ENCODE measurements around the gene C1orf226. TPM values are rescaled to one million over a fixed set of nuclear protein-coding genes. Genes with fewer than 3 reads are reported as not detected.

Gene C1orf226
- total RNA-seq, 4 donors from 2014 or later = 3.3 to 18.9 (median 11.6) TPM

DNA sequence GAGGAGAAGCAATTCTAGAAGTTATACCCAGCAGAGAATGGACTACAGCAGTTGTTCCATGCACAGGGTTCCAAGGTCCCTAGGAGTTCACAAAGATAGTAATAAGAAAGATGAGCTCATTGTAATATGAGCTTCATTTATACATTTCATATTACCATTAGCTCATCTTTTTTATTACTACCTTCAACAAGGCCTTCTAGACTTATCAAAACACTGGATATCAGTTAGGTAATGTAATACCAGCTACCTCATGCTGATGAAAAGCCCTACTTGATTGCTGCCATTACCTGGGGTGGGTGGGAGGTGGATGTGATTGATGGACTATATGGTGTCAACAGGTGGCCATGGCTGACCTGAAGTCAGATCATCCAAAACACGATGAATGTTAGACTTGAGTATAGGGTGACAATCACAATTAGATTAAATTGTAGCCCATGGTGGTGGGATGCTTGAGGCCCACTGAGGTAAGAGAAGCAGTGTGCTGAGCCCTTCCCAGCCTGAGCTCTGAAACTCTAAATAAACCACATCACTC, 39.0 kb upstream of the C1orf226 start:
- H3K27me3 ChIP-seq = no peaks in the 10 kb centered on the region
- H3K36me3 ChIP-seq = no peaks in the 10 kb centered on the region
- no peak overlapping the region for H3K4me3 ChIP-seq
- H3K27ac ChIP-seq (replicated peaks in 1 of 4) = no peak overlapping the region
- no peak for DNase-seq (ENCODE audit: extremely low spot score)
- intact Hi-C loops (cut with DNase I) = no loop called here
- 87% methylated on average over 1 of the region's 1 CpG for whole genome bisulfite sequencing
- no peaks in the 10 kb centered on the region for H3K9me3 ChIP-seq
- H3K4me1 ChIP-seq = no peaks in the 10 kb centered on the region
- TF ChIP-seq POLR2AphosphoS5 (IDR thresholded peaks at IDR 0.05) (no peak), EP300 (IDR thresholded peaks at IDR 0.05) (no peak), POLR2A (IDR thresholded peaks at IDR 0.05; ENCODE audit: low read depth) (no peak)
- TF ChIP-seq, protein P1, sequence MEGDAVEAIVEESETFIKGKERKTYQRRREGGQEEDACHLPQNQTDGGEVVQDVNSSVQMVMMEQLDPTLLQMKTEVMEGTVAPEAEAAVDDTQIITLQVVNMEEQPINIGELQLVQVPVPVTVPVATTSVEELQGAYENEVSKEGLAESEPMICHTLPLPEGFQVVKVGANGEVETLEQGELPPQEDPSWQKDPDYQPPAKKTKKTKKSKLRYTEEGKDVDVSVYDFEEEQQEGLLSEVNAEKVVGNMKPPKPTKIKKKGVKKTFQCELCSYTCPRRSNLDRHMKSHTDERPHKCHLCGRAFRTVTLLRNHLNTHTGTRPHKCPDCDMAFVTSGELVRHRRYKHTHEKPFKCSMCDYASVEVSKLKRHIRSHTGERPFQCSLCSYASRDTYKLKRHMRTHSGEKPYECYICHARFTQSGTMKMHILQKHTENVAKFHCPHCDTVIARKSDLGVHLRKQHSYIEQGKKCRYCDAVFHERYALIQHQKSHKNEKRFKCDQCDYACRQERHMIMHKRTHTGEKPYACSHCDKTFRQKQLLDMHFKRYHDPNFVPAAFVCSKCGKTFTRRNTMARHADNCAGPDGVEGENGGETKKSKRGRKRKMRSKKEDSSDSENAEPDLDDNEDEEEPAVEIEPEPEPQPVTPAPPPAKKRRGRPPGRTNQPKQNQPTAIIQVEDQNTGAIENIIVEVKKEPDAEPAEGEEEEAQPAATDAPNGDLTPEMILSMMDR (IDR thresholded peaks at IDR 0.05) = no peak

DNA sequence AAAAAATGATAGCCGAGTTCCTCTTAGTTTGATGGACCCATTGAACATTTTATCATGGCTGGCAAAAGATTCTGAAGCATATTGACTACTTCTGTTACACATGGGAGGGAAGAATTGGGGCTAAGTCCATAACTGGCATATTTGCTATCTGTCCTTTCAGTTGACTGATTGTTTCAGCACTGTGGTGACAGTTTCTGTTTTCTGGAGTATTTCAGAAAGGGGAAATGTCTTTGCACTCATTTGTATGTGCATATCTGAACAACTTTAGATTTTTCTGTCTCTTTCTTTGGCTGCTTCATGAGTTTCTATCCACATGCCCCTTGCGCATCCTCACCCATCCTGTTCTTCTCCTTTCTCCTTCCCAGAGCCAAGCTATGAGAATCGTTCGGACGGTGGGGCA, 38.1 kb upstream of the C1orf226 start:
- no peak overlapping the region for H3K4me3 ChIP-seq
- 92% methylated on average over 5 of the region's 5 CpGs for WGBS
- intact Hi-C loops (cut with DNase I) = no loop called here
- H3K27ac ChIP-seq (replicated peaks in 1 of 4) = no peak overlapping the region
- no peaks in the 10 kb centered on the region for H3K9me3 ChIP-seq
- no peaks in the 10 kb centered on the region for H3K27me3 ChIP-seq
- TF ChIP-seq, protein P1 (IDR thresholded peaks at IDR 0.05) = no peak
- TF ChIP-seq EP300 (IDR thresholded peaks at IDR 0.05) (no peak), POLR2A (IDR thresholded peaks at IDR 0.05; ENCODE audit: low read depth) (no peak), POLR2AphosphoS5 (IDR thresholded peaks at IDR 0.05) (no peak)
- no peaks in the 10 kb centered on the region for H3K36me3 ChIP-seq
- DNase-seq (ENCODE audit: extremely low spot score) = no peak
- H3K4me1 ChIP-seq = no peaks in the 10 kb centered on the region

DNA sequence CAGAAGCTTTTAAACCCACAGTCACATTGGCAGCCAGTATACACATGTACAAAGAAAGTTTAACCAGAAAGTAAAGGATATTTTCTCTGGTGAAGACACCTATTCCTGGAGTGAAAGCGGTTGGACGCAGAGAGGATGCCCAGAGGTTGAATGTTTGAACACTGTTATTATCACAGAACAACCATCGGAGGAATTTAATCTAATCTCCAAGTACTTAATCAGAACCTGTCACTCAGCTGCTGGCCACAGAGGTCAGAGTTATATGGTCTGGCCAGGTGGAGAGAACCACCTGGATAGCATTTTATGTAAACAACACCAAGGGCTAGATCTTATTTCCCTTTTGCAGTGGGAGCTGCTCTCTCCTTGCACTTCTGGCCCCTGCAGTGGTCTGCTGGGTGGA, 34.2 kb upstream of the C1orf226 start:
- 65% methylated on average over 3 of the region's 3 CpGs for WGBS
- intact Hi-C loops (cut with DNase I) = no loop called here
- H3K27me3 ChIP-seq = no peaks in the 10 kb centered on the region

DNA sequence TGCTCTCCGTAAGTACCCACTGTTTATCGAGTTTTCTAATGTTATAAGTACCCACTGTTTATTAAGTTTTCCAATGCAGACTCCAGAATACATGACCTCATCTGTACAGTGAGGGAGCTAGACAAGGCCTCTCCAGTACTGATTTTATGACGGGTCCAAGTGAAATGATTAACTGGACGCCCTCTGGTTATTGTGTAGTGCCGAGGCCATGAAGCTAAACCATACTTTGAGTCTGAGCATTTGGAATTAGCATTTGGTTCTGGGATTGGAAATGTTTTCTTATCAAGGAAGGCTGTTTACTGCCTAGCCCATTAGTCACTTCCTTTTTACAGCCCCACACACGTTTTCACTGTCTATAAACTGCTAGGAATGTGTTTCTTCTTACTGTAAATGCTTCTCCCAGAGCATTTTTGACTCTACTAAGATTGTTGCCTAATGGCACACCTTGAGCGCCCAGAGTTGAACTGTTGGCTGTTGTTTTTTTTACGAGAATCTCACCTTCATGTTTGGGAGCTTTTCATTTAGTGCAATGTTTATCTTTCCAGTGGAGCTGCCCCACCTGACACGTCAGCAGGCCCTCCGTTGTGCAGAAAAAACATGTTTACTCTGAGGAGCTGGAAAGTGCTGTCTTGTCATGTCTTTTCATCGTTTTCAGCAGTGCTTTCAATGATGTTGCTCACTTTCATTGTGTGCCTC, 31.7 kb upstream of the C1orf226 start:
- DNase-seq (ENCODE audit: extremely low spot score) = no peak
- intact Hi-C loops (cut with DNase I) = no loop called here
- no peak for TF ChIP-seq POLR2A (IDR thresholded peaks at IDR 0.05; ENCODE audit: low read depth)
- TF ChIP-seq POLR2AphosphoS5 (IDR thresholded peaks at IDR 0.05) = no peak
- no peak for TF ChIP-seq EP300 (IDR thresholded peaks at IDR 0.05)
- TF ChIP-seq, protein P1 (IDR thresholded peaks at IDR 0.05) = no peak
- H3K9me3 ChIP-seq = no peaks in the 10 kb centered on the region
- H3K4me3 ChIP-seq = no peak overlapping the region
- no peaks in the 10 kb centered on the region for H3K27me3 ChIP-seq
- WGBS = 72% methylated on average over 11 of the region's 11 CpGs
- no peak overlapping the region for H3K27ac ChIP-seq (replicated peaks in 1 of 4)
- H3K4me1 ChIP-seq = peaks cover 0 to 5% (median 0%) of the 10 kb centered on the region in 4 donors
- H3K36me3 ChIP-seq = no peaks in the 10 kb centered on the region

More for the DNA sequence above, 34.2 kb upstream of the C1orf226 start:
- H3K4me3 ChIP-seq = no peak overlapping the region
- H3K9me3 ChIP-seq = no peaks in the 10 kb centered on the region
- no peaks in the 10 kb centered on the region for H3K36me3 ChIP-seq
- TF ChIP-seq EP300 (IDR thresholded peaks at IDR 0.05) (no peak), POLR2A (IDR thresholded peaks at IDR 0.05; ENCODE audit: low read depth) (no peak), POLR2AphosphoS5 (IDR thresholded peaks at IDR 0.05) (no peak)
- TF ChIP-seq, protein P1 (IDR thresholded peaks at IDR 0.05) = no peak
- no peak for DNase-seq (ENCODE audit: extremely low spot score)
- peaks cover 0 to 5% (median 0%) of the 10 kb centered on the region in 4 donors for H3K4me1 ChIP-seq
- no peak overlapping the region for H3K27ac ChIP-seq (replicated peaks in 1 of 4)

Measured in esophagus muscularis mucosa (tissue), 4 donors.